Stimulated activated naive CD4-positive, alpha-beta T cell treated with Interleukin-2 at 50 U/mL for 16 hours (primary cell): ENCODE data around the gene MRPL33.
A peak's percentile ranks its signal among the peaks of the same experiment; 100 is the strongest.
"Not testable (repeated sequence)": the region's sequence is repeated elsewhere in the genome, so short reads cannot be mapped to it uniquely, and the experiment has no call there.

Source experiments
- DNase-seq: peaks from one replicate; lab custom pipeline; 2025; lab: John Stamatoyannopoulos, UW

Gene MRPL33

GRCh38 chr2:27741673-27742072 lies 29.8 kb upstream of the MRPL33 start:
- DNase-seq, result no peak

GRCh38 chr2:27742571-27742970 lies 28.9 kb upstream of the MRPL33 start:
- no peak for DNase-seq

GRCh38 chr2:27745494-27745893 lies 26.0 kb upstream of the MRPL33 start:
- not testable (repeated sequence) for DNase-seq

GRCh38 chr2:27746325-27746724 lies 25.2 kb upstream of the MRPL33 start:
- no peak for DNase-seq

GRCh38 chr2:27747827-27748352 lies 23.6 kb upstream of the MRPL33 start:
- DNase-seq, result no peak

GRCh38 chr2:27748803-27749554 lies 22.5 kb upstream of the MRPL33 start:
- DNase-seq, result not testable (repeated sequence)

GRCh38 chr2:27751377-27751776 lies 20.1 kb upstream of the MRPL33 start:
- no peak for DNase-seq

GRCh38 chr2:27752551-27753237 lies 18.8 kb upstream of the MRPL33 start:
- DNase-seq, result no peak

GRCh38 chr2:27754138-27754588 lies 17.4 kb upstream of the MRPL33 start:
- DNase-seq, result peak; percentile 68

GRCh38 chr2:27754831-27755230 lies 16.7 kb upstream of the MRPL33 start:
- no peak for DNase-seq

GRCh38 chr2:27756091-27756490 lies 15.4 kb upstream of the MRPL33 start:
- no peak for DNase-seq

- DNase-seq, result no peak
Measured at GRCh38 chr2:27756544-27757498, 14.7 kb upstream of the MRPL33 start.

GRCh38 chr2:27762951-27763906 lies 8.3 kb upstream of the MRPL33 start:
- DNase-seq, result no peak

GRCh38 chr2:27763907-27764267 lies 7.6 kb upstream of the MRPL33 start:
- DNase-seq, result no peak

GRCh38 chr2:27764526-27764925 lies 7.0 kb upstream of the MRPL33 start:
- DNase-seq, result not testable (repeated sequence)

- peak; percentile 26 for DNase-seq
Measured at GRCh38 chr2:27765621-27766286, 5.8 kb upstream of the MRPL33 start.

GRCh38 chr2:27766287-27766661 lies 5.2 kb upstream of the MRPL33 start:
- DNase-seq, result no peak

GRCh38 chr2:27771202-27771547 lies 344 bp upstream of the MRPL33 start:
- no peak for DNase-seq

GRCh38 chr2:27772804-27773203 lies 1.3 kb downstream of the MRPL33 start:
- DNase-seq, result no peak

- DNase-seq, result no peak
Measured at GRCh38 chr2:27773959-27774358, 2.4 kb downstream of the MRPL33 start.

GRCh38 chr2:27776097-27776496 lies 4.6 kb downstream of the MRPL33 start:
- DNase-seq, result no peak
